Upper lobe of left lung (tissue), 6 donors: ENCODE data around the gene CD164. TPM values are rescaled to one million over a fixed set of nuclear protein-coding genes. Genes with fewer than 3 reads are reported as not detected.

Experiments used
- ATAC-seq, 2 donors: fragments of 200-7000 bp; cut with Tn5 transposase; one replicate each; pipeline ENCODE4 v1.9.1; 2022; ENCODE audit warnings: mild to moderate bottlenecking in 2 of 2, moderate library complexity in 2 of 2; ENCODE audit not compliant: low FRiP score in 2 of 2
- DNase-seq, 2 donors: peaks; one replicate each; pipeline ENCODE4 v3.0.0-alpha.2; 2019 to 2020
- H3K27ac ChIP-seq, 4 donors: fragments of 200-600 bp; sonication (generic); one replicate each; pipeline ENCODE4 v1.5.1; 2016 to 2019
- H3K27me3 ChIP-seq, 4 donors: fragments of 200-600 bp; sonication (generic); one replicate each; pipeline ENCODE4 v1.5.1; 2017 to 2019
- H3K36me3 ChIP-seq, 4 donors: fragments of 200-600 bp; sonication (generic); one replicate each; pipeline ENCODE4 v1.5.1; 2016 to 2019
- H3K4me1 ChIP-seq, 4 donors: fragments of 200-600 bp; sonication (generic); one replicate each; pipeline ENCODE4 v1.5.1; 2018 to 2019
- H3K4me3 ChIP-seq, 4 donors: fragments of 200-600 bp; sonication (generic); one replicate each; pipeline ENCODE4 v1.5.1; 2017 to 2019; ENCODE audit warnings: mild to moderate bottlenecking in 2 of 4, moderate library complexity in 1 of 4
- H3K9me3 ChIP-seq, 4 donors: fragments of 200-600 bp; sonication (generic); one replicate each; pipeline ENCODE4 v1.5.1; 2018 to 2019
- EP300 ChIP-seq, 4 donors: sonication (generic); formaldehyde crosslinking; IDR thresholded peaks; one replicate each; pipeline ENCODE4 v1.5.1; 2017; ENCODE audit warnings: antibody characterized with exemption in 4 of 4, control low read depth in 2 of 4
- POLR2A ChIP-seq, 4 donors: fragments of 450-650 bp; IDR thresholded peaks; one replicate each; pipeline ENCODE4 v1.5.1; 2016 to 2017; ENCODE audit warnings: antibody characterized with exemption in 4 of 4, mild to moderate bottlenecking in 2 of 4
- POLR2AphosphoS5 ChIP-seq, 2 donors: sonication (generic); formaldehyde crosslinking; IDR thresholded peaks; one replicate each; pipeline ENCODE4 v1.5.1; 2017; ENCODE audit warnings: antibody characterized with exemption in 2 of 2
- WGBS, 2 donors: methylation state at CpG; one replicate each; pipeline ENCODE4 v1.1.5; 2017 to 2018; 5-methylcytosine and 5-hydroxymethylcytosine counted together
- total RNA-seq, 6 donors: library from RNA; depleted of rRNA in 4 of 6; stranded (reverse); fragments of >200 nt in 4 of 6; gene quantifications; one replicate each; pipeline versions ENCODE4 v1.1.0 to v1.2.1, GENCODE V29; 2016 to 2021
- TF ChIP-seq, protein P1 (sequence below), 6 experiments: fragments of 450-650 bp in 4 of 6; fragments of 200-600 bp in 2 of 6; sonication (generic) in 2 of 6; IDR thresholded peaks; one replicate each; pipeline ENCODE4 v1.5.1; 2016 to 2019; ENCODE audit warnings: antibody characterized with exemption in 6 of 6
- donor health status: DM: no; HTN: no; CAD: no; lungs with moderate emphysema.
- donor health status: DM: no; HTN: yes; CAD: no; lungs with severe emphysema.

CD164 gene
- total RNA-seq, 6 donors from 2014 or later: 70.8 to 281 (median 218) TPM

DNA sequence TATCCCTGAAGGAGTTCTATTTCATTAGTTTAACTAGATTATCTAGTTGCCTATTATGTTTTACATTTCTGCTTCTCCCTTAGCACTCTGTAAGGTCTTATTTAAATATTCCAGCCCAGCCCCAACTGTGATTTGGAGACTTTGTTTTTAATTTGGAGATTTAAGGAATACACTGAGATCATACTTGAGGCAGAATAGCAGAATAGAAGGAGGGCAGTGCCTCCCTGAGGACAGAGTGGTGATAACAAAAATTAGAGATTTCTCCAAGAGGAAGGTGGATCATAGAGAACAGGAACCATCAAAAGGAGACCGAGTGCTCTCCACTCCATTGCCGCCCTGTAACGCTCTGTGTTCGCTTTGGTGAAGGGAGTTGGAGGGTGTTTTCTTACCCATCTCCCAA lies 14.8 kb upstream of the CD164 start:
- 60 to 63% methylated on average over 4 of the region's 4 CpGs for WGBS, 2 donors
- H3K9me3 ChIP-seq: no peaks in the 10 kb centered on the region
- H3K4me1 ChIP-seq: no peaks in the 10 kb centered on the region
- no peak for DNase-seq
- TF ChIP-seq, protein P1, sequence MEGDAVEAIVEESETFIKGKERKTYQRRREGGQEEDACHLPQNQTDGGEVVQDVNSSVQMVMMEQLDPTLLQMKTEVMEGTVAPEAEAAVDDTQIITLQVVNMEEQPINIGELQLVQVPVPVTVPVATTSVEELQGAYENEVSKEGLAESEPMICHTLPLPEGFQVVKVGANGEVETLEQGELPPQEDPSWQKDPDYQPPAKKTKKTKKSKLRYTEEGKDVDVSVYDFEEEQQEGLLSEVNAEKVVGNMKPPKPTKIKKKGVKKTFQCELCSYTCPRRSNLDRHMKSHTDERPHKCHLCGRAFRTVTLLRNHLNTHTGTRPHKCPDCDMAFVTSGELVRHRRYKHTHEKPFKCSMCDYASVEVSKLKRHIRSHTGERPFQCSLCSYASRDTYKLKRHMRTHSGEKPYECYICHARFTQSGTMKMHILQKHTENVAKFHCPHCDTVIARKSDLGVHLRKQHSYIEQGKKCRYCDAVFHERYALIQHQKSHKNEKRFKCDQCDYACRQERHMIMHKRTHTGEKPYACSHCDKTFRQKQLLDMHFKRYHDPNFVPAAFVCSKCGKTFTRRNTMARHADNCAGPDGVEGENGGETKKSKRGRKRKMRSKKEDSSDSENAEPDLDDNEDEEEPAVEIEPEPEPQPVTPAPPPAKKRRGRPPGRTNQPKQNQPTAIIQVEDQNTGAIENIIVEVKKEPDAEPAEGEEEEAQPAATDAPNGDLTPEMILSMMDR (IDR thresholded peaks at IDR 0.05): peak in 3 of 6 experiments; percentile 20 to 38 (median 29)
- TF ChIP-seq POLR2AphosphoS5 (IDR thresholded peaks at IDR 0.05) (no peak), EP300 (IDR thresholded peaks at IDR 0.05) (no peak), POLR2A (IDR thresholded peaks at IDR 0.05) (no peak)
- ATAC-seq: peak; percentile 58 to 76
- no peak overlapping the region for H3K4me3 ChIP-seq
- no peaks in the 10 kb centered on the region for H3K27me3 ChIP-seq
- no peak overlapping the region for H3K27ac ChIP-seq
- H3K36me3 ChIP-seq: no peaks in the 10 kb centered on the region

DNA sequence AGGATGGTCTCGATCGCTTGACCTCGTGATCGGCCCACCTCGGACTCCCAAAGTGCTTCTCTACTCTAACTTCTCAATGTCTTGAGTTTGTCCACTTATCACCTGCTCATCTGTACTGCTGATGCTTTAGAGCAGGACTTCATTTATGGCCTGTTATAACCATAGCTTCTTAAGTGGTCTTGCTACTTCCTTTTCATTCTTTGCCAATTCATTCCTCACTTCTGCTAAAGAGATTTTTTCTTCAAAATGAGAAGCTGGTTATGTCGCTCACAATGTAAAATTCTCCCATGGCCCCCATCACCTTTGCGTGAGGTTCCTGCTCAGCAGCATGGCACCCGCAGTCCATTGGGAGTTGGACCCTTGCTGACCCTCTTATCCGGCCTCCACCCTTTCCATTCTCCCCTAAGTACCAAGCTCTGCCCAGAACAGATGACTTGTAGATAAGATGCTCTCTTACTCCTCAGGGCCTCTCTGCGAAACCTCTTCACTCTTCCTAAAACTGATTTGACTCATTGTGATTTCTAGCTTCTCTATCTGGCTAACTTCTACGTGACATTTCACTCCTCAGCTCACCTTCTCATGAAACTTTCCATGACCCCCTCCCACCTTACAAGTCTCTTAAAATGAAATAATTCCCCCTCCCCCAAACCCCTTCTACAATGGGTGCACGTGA lies 13.9 kb upstream of the CD164 start:
- ATAC-seq: no peak
- 88% methylated on average over 12 of the region's 12 CpGs for WGBS, 2 donors
- H3K4me3 ChIP-seq: no peak overlapping the region
- H3K9me3 ChIP-seq: no peaks in the 10 kb centered on the region
- H3K27ac ChIP-seq: no peak overlapping the region
- H3K36me3 ChIP-seq: no peaks in the 10 kb centered on the region
- DNase-seq: no peak
- TF ChIP-seq, protein P1 (IDR thresholded peaks at IDR 0.05): no peak
- no peak for TF ChIP-seq POLR2AphosphoS5 (IDR thresholded peaks at IDR 0.05)
- no peak for TF ChIP-seq EP300 (IDR thresholded peaks at IDR 0.05)
- no peak for TF ChIP-seq POLR2A (IDR thresholded peaks at IDR 0.05)
- H3K4me1 ChIP-seq: no peaks in the 10 kb centered on the region
- H3K27me3 ChIP-seq: no peaks in the 10 kb centered on the region

DNA sequence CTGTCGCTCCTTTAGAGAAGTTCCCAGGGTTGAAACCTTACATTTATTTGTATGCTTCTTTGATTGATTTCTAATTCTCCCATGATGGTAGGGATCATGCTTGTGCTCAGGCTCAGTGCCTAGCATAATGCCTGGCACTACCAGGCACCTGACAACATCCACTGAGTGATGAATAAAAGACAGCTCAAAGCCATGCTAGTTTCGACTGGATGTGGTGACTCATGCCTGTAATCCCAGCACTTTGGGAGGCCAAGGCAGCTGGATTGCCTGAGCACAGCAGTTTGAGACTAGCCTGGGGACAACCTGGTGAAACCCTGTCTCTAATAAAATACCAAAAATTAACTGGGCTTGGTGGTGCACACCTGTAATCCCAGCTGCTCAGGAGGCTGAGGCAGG lies 11.6 kb upstream of the CD164 start:
- Histone ChIP-seq H3K4me3 (no peak overlapping the region), H3K9me3 (no peaks in the 10 kb centered on the region), H3K27ac (no peak overlapping the region), H3K4me1 (no peaks in the 10 kb centered on the region), H3K36me3 (no peaks in the 10 kb centered on the region), H3K27me3 (no peaks in the 10 kb centered on the region)
- ATAC-seq: no peak
- peak in 1 of 2 donors; percentile 39 for DNase-seq
- 72 to 84% methylated on average over 2 of the region's 2 CpGs for WGBS, 2 donors
- TF ChIP-seq, protein P1 (IDR thresholded peaks at IDR 0.05): no peak
- TF ChIP-seq POLR2AphosphoS5 (IDR thresholded peaks at IDR 0.05): no peak
- TF ChIP-seq EP300 (IDR thresholded peaks at IDR 0.05): no peak
- TF ChIP-seq POLR2A (IDR thresholded peaks at IDR 0.05): no peak

DNA sequence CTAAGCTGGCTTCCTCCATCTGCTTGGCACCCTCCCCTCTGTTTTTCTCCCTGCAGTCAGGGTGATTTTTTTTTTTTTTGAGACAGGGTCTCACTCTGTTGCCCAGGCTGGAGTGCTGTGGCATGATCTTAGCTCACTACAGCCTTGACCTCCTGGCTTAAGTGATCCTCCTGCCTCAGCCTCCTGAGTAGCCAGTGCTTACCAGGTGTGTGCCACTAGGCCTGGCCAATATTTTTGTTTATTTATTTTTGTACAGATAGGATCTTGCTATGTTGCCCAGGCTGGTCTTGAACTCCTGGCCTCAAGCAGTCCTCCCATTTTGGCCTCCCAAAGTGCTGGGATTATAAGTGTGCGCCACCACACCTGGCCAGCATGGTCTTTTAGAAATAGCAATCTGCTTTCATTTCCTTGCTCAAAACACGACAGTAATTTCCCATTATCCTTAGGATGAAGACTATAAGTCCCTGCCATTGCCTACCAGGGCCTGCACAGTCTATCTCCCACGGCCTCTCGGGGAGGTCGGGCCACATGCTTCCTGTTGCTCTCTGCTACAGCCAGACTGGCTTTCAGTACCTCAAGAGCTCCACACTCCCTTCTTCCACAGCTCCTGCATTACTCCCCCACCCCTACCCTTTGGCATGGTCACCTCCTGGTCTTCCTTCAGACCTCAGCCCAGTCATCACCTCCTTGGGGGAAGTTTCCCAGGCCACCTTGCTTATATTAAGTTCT lies 11.1 kb upstream of the CD164 start:
- H3K36me3 ChIP-seq: no peaks in the 10 kb centered on the region
- no peaks in the 10 kb centered on the region for H3K9me3 ChIP-seq
- TF ChIP-seq EP300 (IDR thresholded peaks at IDR 0.05) (no peak), POLR2A (IDR thresholded peaks at IDR 0.05) (no peak), POLR2AphosphoS5 (IDR thresholded peaks at IDR 0.05) (no peak)
- TF ChIP-seq, protein P1 (IDR thresholded peaks at IDR 0.05): no peak
- no peak overlapping the region for H3K27ac ChIP-seq
- no peaks in the 10 kb centered on the region for H3K27me3 ChIP-seq
- DNase-seq (no peak), ATAC-seq (no peak)
- no peaks in the 10 kb centered on the region for H3K4me1 ChIP-seq
- 71 to 88% methylated on average over 5 of the region's 5 CpGs for WGBS, 2 donors
- H3K4me3 ChIP-seq: no peak overlapping the region
